GM12873 (cell line): ENCODE data around the gene CLEC3B.

Source experiments
- CTCF ChIP-seq: IDR thresholded peaks from 2 replicates; pipeline ENCODE4 v1.5.1; 2012; ENCODE audit warnings: low read depth, mild to moderate bottlenecking, moderate library complexity, low read length, control low read depth; ENCODE audit not compliant: insufficient read depth; ENCODE audit errors: missing control alignments

Gene CLEC3B

GRCh38 chr3:44989141-44989540, 37.0 kb upstream of the CLEC3B start:
- no peak for TF ChIP-seq CTCF

GRCh38 chr3:44989636-44990373, 36.3 kb upstream of the CLEC3B start:
- no peak for TF ChIP-seq CTCF

GRCh38 chr3:44991326-44991725, 34.8 kb upstream of the CLEC3B start:
- TF ChIP-seq CTCF = no peak

- TF ChIP-seq CTCF = peak; percentile 79
Observed at GRCh38 chr3:44992555-44993470, 33.3 kb upstream of the CLEC3B start.

GRCh38 chr3:44993471-44994205, 32.5 kb upstream of the CLEC3B start:
- no peak for TF ChIP-seq CTCF

GRCh38 chr3:44995142-44995770, 30.8 kb upstream of the CLEC3B start:
- TF ChIP-seq CTCF = no peak
